ENCODE measurements around the gene SEMA5A. TPM values are rescaled to one million over a fixed set of nuclear protein-coding genes. Genes with fewer than 3 reads are reported as not detected.

The SEMA5A gene
- polyA plus RNA-seq, 1 donor from 2014 or later, result 3.2 TPM

DNA sequence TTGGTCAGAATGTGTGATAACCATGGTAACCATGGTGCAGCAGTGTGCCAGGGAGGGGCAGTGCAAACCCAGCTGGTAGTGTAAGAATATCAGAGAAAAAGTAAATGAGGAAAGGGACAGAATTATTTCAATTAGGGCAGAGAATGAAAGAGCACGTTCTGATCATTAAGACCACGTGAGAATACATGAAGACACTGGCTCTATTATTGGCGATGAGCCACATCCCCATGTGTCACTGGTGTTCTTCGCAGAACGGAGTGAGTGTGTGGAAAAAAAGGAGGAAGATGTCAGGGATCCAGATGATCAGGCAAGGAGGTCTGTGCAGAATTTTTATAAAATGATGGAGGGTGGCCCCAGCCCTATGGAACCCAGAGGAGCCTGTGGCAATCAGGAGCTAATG lies 315.5 kb downstream of the SEMA5A start:
- Histone ChIP-seq H3K27ac (ENCODE audit: low read length) (no peak overlapping the region), H3K36me3 (ENCODE audit: insufficient read depth, low read length) (no peaks in the 10 kb centered on the region), H2AFZ (ENCODE audit: low read depth, low read length) (no peak overlapping the region), H3K79me2 (replicated peaks; ENCODE audit: insufficient read depth, low read length) (no peaks in the 10 kb centered on the region), H3K9me3 (ENCODE audit: low read length) (no peaks in the 10 kb centered on the region), H3K9me2 (ENCODE audit: insufficient read depth, low read length) (no peaks in the 10 kb centered on the region), H3F3A (ENCODE audit: insufficient read depth, low read length, poor library complexity, severe bottlenecking) (no peaks in the 10 kb centered on the region), H4K20me1 (ENCODE audit: insufficient read depth) (no peaks in the 10 kb centered on the region), H3K27me3 (ENCODE audit: insufficient read depth, low read depth, low read length) (no peaks in the 10 kb centered on the region), H3K4me2 (ENCODE audit: low read length) (no peak overlapping the region), H3K4me3 (ENCODE audit: low read length) (no peak overlapping the region), H3K9ac (ENCODE audit: low read length) (no peak overlapping the region)
- no peak for TF ChIP-seq EZH2 (IDR thresholded peaks at IDR 0.05; ENCODE audit: borderline replicate concordance, insufficient read depth, low read length, poor library complexity, severe bottlenecking)
- TF ChIP-seq TAF1 (IDR thresholded peaks at IDR 0.05; ENCODE audit: low read depth), result no peak

DNA sequence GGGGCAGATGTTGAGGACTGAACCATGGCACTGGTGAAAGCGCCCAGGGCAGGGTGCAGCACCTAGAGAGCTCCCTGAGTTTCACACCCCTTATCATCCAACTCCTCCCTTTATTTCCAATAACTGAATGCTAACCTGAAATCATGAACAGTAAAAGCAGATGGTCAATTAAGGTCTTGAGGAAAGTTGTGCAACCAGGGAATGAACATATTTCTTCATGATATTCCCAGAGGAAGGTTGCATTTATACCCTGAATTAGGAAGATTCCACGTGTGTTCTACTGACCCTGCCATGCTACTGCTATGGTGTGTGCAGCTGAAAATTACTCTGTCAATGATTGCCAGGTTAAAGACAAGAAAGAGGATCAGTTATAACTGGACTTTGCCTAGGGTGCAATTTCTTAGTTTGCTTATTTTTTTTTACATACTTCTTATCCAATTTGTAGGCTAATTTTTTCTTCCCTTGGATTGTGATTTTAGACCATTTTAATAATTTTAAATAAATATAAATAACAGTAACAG lies 319.8 kb downstream of the SEMA5A start:
- H3K4me3 ChIP-seq (ENCODE audit: low read length), result no peak overlapping the region
- H3K9me3 ChIP-seq (ENCODE audit: low read length), result no peaks in the 10 kb centered on the region
- no peak overlapping the region for H3K9ac ChIP-seq (ENCODE audit: low read length)
- no peak overlapping the region for H2AFZ ChIP-seq (ENCODE audit: low read depth, low read length)
- H4K20me1 ChIP-seq (ENCODE audit: insufficient read depth), result no peaks in the 10 kb centered on the region
- H3K79me2 ChIP-seq (replicated peaks; ENCODE audit: insufficient read depth, low read length), result no peaks in the 10 kb centered on the region
- H3F3A ChIP-seq (ENCODE audit: insufficient read depth, low read length, poor library complexity, severe bottlenecking), result no peaks in the 10 kb centered on the region
- TF ChIP-seq MXI1 (conservative IDR thresholded peaks at IDR 0.05; ENCODE audit: poor library complexity, severe bottlenecking), result no peak
- no peak for TF ChIP-seq EP300 (conservative IDR thresholded peaks at IDR 0.05; ENCODE audit: poor library complexity, severe bottlenecking)
- no peak for TF ChIP-seq RAD21 (conservative IDR thresholded peaks at IDR 0.05)
- TF ChIP-seq EZH2 (IDR thresholded peaks at IDR 0.05; ENCODE audit: borderline replicate concordance, insufficient read depth, low read length, poor library complexity, severe bottlenecking), result no peak
- TF ChIP-seq TAF1 (IDR thresholded peaks at IDR 0.05; ENCODE audit: low read depth), result no peak
- TF ChIP-seq SMC3 (conservative IDR thresholded peaks at IDR 0.05; ENCODE audit: poor library complexity), result no peak
- TF ChIP-seq, protein P1, sequence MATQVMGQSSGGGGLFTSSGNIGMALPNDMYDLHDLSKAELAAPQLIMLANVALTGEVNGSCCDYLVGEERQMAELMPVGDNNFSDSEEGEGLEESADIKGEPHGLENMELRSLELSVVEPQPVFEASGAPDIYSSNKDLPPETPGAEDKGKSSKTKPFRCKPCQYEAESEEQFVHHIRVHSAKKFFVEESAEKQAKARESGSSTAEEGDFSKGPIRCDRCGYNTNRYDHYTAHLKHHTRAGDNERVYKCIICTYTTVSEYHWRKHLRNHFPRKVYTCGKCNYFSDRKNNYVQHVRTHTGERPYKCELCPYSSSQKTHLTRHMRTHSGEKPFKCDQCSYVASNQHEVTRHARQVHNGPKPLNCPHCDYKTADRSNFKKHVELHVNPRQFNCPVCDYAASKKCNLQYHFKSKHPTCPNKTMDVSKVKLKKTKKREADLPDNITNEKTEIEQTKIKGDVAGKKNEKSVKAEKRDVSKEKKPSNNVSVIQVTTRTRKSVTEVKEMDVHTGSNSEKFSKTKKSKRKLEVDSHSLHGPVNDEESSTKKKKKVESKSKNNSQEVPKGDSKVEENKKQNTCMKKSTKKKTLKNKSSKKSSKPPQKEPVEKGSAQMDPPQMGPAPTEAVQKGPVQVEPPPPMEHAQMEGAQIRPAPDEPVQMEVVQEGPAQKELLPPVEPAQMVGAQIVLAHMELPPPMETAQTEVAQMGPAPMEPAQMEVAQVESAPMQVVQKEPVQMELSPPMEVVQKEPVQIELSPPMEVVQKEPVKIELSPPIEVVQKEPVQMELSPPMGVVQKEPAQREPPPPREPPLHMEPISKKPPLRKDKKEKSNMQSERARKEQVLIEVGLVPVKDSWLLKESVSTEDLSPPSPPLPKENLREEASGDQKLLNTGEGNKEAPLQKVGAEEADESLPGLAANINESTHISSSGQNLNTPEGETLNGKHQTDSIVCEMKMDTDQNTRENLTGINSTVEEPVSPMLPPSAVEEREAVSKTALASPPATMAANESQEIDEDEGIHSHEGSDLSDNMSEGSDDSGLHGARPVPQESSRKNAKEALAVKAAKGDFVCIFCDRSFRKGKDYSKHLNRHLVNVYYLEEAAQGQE (IDR thresholded peaks at IDR 0.05; ENCODE audit: borderline replicate concordance), result no peak
- TF ChIP-seq CTCF (IDR thresholded peaks at IDR 0.05; ENCODE audit: poor library complexity, severe bottlenecking), result no peak
- no peak for TF ChIP-seq POLR2AphosphoS5 (IDR thresholded peaks at IDR 0.05)
- no peaks in the 10 kb centered on the region for H3K36me3 ChIP-seq (ENCODE audit: insufficient read depth, low read length)
- H3K27me3 ChIP-seq (ENCODE audit: insufficient read depth, low read depth, low read length), result no peaks in the 10 kb centered on the region
- H3K27ac ChIP-seq (ENCODE audit: low read length), result no peak overlapping the region
- no peak overlapping the region for H3K4me2 ChIP-seq (ENCODE audit: low read length)
- no peaks in the 10 kb centered on the region for H3K9me2 ChIP-seq (ENCODE audit: insufficient read depth, low read length)
